ENCODE data around the gene CDK17. TPM values are rescaled to one million over a fixed set of nuclear protein-coding genes. Genes with fewer than 3 reads are reported as not detected.
A peak's percentile ranks its signal among the peaks of the same experiment; 100 is the strongest.
"Not testable (repeated sequence)": the region's sequence is repeated elsewhere in the genome, so short reads cannot be mapped to it uniquely, and the experiment has no call there.

Gene CDK17
- total RNA-seq, 2 donors from 2014 or later: 20.9 to 27.1 TPM

GRCh38 chr12:96421014-96421413 lies 20.8 kb upstream of the CDK17 start:
- H3K27me3 ChIP-seq: no peaks in the 10 kb centered on the region
- no peak for DNase-seq (ENCODE audit: low spot score)
- no peak overlapping the region for H3K27ac ChIP-seq
- H3K36me3 ChIP-seq: no peaks in the 10 kb centered on the region
- H3K4me3 ChIP-seq: peak overlapping the region in 1 of 2 donors; percentile 22
- TF ChIP-seq CTCF (IDR thresholded peaks at IDR 0.05): no peak
- no peaks in the 10 kb centered on the region for H3K9me3 ChIP-seq
- no peaks in the 10 kb centered on the region for H3K4me1 ChIP-seq

GRCh38 chr12:96420277-96420835 lies 20.1 kb upstream of the CDK17 start:
- Histone ChIP-seq H3K4me1 (no peaks in the 10 kb centered on the region), H3K4me3 (no peak overlapping the region), H3K27me3 (no peaks in the 10 kb centered on the region), H3K36me3 (no peaks in the 10 kb centered on the region), H3K9me3 (no peaks in the 10 kb centered on the region), H3K27ac (no peak overlapping the region)
- no peak for TF ChIP-seq CTCF (IDR thresholded peaks at IDR 0.05)
- no peak for DNase-seq (ENCODE audit: low spot score)

- no peak overlapping the region for H3K27ac ChIP-seq
- H3K36me3 ChIP-seq: no peaks in the 10 kb centered on the region
- H3K4me1 ChIP-seq: no peaks in the 10 kb centered on the region
- no peak for TF ChIP-seq CTCF (IDR thresholded peaks at IDR 0.05)
- no peak overlapping the region for H3K4me3 ChIP-seq
- H3K9me3 ChIP-seq: no peaks in the 10 kb centered on the region
- DNase-seq (ENCODE audit: low spot score): no peak
- no peaks in the 10 kb centered on the region for H3K27me3 ChIP-seq
Observed at GRCh38 chr12:96419576-96420276, 19.5 kb upstream of the CDK17 start.

- not testable (repeated sequence) for DNase-seq (ENCODE audit: low spot score); H3K27ac ChIP-seq; H3K36me3 ChIP-seq; H3K4me1 ChIP-seq; H3K4me3 ChIP-seq; H3K9me3 ChIP-seq; H3K27me3 ChIP-seq
Observed at GRCh38 chr12:96417688-96418087, 17.4 kb upstream of the CDK17 start.

GRCh38 chr12:96416033-96416799 lies 16.0 kb upstream of the CDK17 start:
- no peak for DNase-seq (ENCODE audit: low spot score)
- H3K9me3 ChIP-seq: no peaks in the 10 kb centered on the region
- H3K36me3 ChIP-seq: no peaks in the 10 kb centered on the region

More at GRCh38 chr12:96416033-96416799, 16.0 kb upstream of the CDK17 start:
- no peaks in the 10 kb centered on the region for H3K4me1 ChIP-seq
- H3K27me3 ChIP-seq: no peaks in the 10 kb centered on the region
- no peak overlapping the region for H3K4me3 ChIP-seq
- TF ChIP-seq CTCF (IDR thresholded peaks at IDR 0.05): no peak
- no peak overlapping the region for H3K27ac ChIP-seq

All from right atrium auricular region (tissue), 2 donors.